ENCODE measurements around the gene SBNO2.

The SBNO2 gene

DNA sequence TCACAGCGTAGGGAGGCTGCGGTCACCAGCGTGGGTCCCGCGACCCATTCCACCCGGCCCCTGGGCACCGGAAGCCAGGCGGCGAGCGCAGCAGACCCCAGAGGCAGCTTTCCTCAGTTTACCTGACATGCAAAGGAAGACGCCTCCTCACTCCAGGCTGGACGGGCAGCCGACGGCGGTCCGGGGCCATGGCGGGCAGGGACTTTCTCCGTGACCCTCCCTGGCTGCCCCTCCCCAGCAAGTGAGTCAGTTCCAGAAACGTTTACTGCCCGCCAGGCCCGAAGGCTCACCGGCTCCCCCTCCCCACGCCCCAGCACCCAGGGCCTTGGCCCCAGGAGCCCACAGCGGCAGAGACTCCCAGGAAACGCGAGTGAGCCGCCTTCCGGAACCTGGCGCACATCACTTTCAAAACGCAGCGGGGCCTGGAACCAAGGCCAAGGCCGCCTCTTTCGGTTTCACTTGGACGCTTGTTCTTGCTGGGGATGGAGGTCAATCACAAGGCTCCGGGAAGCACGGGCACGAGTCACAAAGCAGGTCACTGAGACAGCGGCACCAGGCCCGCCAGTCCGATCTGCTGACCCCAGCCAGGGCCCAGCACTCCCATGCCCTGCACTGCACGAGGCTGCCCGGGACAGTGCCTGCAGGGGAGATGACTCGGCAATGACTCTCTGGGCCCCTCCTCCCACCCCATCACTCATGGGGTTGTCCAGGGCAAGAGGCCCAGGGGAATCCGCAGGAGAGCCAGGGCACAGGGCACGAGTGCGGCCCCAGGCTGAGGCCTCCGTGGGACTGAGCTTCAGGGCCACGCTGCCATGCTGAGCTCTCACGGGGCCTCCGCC lies 5.3 kb downstream of the SBNO2 start:
- FAIRE-seq = no peak

GRCh38 chr19:1167687-1168571 lies 6.1 kb downstream of the SBNO2 start:
- no peak for FAIRE-seq

DNA sequence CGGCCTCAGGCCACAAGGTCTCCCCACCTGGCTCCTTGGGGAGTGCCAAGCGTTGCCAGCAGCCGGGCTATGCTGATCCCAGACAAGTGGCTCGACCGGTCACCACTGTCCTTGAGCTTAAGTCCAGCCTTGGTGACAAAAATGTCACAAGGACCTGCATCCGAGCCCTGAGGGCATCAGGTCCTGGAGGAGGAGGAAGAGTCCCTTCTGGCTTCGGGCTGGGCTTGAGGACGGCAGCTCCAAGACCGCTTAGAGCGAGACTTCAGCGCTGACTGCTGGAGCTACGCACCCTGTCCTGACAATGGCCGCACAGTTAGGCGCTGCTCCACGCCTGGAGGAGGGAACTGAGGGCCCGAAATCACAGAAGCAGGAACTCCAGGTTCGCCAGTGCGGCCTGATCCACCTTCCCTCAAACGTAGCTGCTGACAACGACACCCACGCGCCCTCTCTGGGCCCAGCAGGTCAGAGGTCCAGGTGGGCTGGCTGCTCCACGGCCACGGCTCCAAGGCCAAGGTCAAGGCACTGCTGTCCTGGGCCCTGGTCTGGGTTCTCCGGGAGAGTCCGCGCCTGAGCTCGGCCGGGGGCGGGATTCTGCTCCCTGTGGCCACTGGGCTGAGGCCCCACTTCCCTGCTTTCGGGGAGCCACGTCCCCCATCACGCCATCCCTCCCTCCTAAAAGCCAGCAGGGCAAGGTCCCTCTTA lies 7.0 kb downstream of the SBNO2 start:
- no peak for FAIRE-seq

DNA sequence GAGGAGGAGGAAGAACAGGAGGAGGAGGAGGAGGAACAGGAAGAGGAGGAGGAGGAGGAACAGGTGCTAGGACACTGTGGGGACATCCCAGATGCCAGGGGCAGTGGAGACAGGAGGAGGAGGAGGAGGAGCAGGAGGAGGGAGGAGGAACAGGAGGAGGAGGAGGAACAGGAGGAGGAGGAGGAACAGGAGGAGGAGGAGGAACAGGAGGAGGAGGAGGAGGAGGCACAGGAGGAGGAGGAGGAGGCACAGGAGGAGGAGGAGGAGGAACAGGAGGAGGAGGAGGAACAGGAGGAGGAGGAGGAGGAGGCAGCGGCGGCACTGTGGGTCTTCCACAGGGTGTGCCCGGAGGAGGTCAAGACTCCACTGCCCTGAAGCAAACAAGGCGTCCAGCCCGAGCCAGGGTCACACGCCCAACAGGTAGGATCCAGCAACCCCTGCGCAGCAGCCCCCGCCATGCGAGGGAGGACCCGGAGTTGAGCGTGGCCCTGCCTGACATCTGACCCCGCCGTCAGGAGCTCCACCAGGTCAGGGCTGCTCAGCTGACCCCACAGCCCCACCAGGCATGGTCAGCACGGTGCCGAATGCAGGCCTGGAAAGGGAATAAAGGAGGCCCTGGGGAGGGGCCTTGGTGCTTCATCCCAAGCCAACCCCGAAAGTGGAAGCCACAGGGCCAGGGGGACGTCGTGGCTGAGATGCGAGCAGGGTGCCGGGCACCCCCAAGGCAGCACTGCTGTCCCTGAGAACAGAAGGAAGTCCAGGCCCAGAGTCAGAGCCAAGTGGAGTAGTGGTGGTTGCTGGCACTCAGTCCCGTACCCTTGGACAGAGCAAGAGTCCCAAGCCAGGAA lies 9.2 kb downstream of the SBNO2 start:
- no peak for FAIRE-seq

DNA sequence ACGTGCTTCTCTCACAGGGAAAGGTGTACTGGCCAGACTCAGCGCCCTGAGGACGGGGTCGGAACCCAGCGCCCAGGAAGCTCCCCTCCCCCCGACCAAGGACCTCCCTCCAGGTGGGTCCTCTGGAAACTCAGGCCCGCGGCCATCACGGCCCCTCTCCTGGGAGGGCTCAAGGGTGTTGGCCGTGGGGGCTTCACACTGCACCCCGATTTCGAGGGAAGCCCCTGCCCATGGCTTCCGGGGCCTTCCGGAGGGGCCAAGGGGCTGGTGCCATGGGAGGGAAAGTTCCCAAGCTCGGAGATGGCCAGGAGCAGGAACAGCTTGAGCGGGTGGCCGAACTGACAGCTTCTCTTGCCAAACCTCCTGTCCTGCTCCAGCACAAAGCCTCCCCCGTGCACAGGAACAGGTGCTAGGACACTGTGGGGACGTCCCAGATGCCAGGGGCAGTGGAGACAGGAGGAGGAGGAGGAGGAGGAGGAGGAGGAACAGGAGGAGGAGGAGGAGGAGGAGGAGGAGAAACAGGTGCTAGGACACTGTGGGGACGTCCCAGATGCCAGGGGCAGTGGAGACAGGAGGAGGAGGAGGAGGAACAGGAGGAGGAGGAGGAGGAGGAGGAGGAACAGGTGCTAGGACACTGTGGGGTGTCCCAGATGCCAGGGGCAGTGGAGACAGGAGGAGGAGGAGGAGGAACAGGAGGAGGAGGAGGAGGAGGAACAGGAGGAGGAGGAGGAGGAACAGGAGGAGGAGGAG lies 10.0 kb downstream of the SBNO2 start:
- FAIRE-seq = no peak

DNA sequence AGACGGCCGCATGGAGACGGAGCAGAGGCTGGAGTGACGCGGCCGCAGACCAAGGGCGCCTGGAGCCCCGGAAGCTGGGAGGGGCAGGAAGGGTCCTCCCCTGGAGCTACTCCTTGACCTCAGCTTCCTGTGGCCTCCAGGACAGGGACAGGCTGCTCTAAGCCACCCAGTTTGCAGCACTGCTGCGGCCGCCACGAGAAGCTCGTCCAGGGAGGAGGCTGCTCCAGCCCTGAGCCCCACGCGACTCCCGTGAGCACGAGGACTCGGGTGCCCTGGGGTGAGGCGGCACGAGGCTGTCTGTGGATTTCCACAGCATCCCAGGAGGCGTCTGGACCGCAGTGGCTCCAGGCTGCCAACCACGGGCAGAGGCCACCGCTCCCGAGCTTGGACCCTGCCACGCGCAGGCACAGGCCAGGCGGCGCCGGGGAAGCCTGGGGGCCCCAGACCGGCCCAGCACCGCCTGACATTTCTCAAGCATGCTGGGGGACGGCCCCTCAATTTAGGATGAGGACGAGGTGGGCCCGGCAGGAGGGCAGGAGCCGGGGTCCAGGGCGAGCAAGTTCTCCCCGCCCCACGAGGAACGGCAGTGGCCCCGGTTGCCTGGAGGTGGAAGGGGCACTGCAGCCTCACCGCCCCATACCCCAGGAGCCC lies 10.7 kb downstream of the SBNO2 start:
- no peak for FAIRE-seq

DNA sequence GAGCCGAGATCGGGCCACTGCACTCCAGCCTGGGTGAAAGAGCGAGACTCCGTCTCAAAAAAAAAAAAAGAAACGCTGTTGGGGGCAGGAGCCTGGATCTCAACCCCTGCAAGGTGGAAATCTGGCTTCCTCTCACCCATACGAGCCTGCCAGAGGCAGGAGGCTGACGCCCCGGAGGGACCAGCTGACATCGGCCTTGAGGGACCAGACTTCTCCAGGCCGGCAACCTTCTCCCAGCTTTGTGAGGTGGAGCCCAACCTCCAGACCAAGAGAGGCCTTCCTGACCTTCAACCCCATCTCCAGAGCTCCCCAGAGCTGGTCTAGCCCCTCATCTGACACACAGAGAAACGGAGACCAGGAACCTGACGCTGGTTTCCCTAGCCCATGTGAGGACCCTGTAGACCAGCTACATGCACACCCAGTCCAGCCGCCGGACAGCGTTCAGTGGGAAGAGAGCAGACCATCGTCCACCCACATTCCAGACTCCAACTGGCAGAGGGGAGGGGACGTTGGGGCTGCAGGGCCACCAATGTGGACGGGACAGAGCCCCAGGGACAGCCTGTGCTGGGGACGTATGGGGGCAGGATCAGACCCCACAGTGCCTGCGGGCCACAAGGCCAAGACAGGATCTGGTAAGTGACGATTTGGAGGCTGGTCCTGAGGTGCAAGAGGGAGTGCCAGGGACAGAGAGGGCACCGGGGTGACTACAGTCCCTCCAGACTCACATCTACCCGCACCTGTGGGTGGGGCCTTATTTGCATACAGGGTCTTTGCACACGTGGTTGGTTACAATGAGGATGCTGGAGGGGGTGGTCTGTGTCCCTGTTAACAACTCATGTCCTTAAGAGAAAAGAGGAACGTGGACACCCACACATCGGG lies 11.4 kb downstream of the SBNO2 start:
- no peak for FAIRE-seq

- no peak for FAIRE-seq
Measured at GRCh38 chr19:1161716-1162115, 12.4 kb downstream of the SBNO2 start.

GRCh38 chr19:1159864-1160595 lies 14.0 kb downstream of the SBNO2 start:
- FAIRE-seq = no peak

- FAIRE-seq = no peak
Measured at GRCh38 chr19:1158885-1159448, 15.1 kb downstream of the SBNO2 start.

DNA sequence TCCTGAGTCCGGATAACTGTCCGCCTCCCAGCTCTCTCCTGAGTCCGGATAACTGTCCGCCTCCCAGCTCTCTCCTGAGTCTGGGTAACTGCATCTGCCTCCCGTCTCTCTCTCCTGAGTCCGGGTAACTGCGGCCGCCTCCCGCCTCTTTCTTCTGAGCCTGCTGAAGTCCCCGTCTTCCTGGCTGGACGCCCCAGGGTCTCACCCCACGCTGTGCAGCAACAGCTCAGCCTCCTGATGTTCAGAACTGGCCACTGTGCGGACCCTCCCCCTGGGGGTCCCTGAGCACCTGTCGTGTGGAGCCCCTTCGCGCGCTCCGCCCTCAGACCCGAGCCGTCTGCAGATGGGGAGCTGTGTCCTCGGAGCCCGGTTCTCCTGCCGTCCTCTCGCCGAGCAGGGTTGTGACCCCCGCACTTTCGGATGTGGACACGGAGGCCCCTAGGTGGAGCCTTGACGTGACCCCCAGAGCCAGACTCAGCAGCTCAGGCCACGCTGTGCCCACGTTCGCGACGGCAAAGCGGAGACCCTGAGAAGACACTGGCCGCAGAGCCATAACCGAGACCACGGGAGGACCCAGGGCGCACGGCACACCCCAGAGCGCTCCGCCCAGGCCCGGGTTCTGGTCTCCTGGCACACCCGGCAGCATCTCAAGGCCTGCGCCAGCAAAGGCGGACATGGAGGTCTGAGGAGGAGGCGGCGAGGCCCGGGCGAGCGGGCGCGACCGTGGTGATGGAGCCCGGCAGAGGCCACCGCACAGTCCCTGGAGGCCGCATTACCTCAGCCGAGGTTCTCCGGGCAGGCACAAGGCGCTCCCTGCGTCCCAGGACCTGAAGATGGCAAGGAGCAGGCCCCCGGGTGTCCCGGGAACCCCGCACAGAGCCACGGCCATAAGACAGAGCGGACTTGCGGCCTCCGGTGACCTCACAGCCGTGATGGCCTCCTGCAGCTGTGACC lies 15.9 kb downstream of the SBNO2 start:
- FAIRE-seq = no peak

DNA sequence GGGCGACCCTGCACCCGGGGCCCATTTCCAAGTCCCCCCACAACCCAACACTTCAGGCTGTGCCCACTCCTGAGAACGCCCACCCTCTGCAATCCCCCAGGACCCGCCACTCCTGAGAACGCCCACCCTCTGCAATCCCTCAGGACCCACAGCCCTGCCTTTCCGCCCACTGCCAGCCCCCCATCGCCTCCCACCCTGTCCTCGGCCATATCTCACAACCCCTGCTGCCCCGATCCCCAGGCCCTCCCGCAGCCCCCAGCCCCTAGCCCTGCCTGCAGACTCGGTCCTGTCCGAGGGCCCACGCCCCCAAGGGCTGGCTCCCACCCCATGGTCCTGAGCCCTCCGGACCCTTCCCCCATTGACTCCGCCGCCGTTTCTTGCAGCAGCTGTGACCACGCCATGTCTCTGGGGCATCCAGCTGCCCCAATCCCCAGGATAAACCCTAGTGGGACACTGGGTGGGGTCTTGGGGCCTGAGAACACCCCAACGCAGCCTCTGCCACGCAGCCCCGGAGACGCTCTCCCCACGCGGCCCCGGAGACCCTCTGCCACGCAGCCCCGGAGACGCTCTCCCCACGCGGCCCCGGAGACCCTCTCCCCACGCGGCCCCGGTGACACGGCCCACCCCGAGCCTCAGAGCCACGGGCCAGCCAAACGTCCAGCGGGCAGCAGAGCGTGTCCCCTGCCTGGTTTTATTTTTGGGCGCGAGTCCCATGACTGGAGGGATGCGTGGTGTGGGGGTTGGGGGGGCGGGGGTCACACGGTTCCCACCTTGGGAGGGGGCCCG lies 17.0 kb downstream of the SBNO2 start:
- FAIRE-seq = no peak

GRCh38 chr19:1156305-1156801 lies 17.7 kb downstream of the SBNO2 start:
- FAIRE-seq = no peak

DNA sequence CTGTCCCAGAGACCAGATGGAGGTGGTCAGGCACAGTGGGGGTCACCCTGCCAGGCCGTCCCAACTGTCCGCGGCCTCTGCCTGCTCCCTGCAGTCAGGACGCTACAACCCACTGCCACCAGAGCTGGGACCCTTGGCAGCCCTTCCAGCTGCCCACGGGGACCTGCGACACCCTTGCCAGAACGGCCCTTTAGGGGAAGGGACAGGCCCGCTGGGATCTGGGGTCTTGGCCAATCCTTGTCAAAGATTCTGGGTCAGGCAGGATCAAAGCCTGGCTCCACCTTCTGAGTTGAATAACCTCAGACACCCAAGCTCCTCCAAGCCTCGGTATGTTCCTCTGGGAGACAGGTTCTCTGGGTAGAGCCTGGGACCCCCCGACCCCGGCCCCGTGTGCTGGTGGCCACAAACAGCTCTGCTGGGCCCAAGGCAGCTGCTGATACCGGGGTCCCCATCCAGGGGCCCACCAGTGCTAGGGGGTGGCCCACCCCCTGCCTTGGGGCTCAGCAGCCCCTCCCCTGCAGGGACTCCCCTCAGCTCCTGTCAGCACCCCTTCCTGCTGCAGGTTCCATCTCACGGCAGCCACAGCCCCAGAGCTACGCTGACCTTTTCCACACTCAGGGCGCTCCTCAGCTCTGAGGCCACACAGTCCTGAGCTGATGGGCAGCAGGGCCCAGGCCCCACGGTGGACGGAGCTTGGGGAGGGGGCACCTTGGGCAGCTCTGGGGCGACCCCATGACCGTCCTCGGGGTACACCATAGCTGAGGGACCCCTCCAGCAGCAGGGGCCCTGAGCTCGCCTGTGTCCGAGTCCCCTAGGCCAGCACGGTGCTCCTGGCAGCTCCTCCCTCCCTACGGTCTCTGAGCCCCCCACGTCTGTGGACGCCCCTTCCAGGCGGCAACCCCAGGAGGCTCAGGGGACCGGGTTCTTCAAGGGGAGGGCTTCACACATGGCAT lies 18.4 kb downstream of the SBNO2 start:
- no peak for FAIRE-seq

- no peak for FAIRE-seq
Measured at GRCh38 chr19:1154731-1155351, 19.2 kb downstream of the SBNO2 start.
